ENCODE results near the gene FASTK. TPM values are rescaled to one million over a fixed set of nuclear protein-coding genes. Genes with fewer than 3 reads are reported as not detected.
A peak's percentile ranks its signal among the peaks of the same experiment; 100 is the strongest.

The FASTK gene
- polyA plus RNA-seq, 1 experiment, result 89.9 TPM

- H3K36me3 ChIP-seq (ENCODE audit: control insufficient read depth, insufficient read depth, low read length), result peaks cover 23% of the 10 kb centered on the region
- ChIA-PET CTCF (interaction anchor here (0.8 to 8.6 kb wide), 10 partner anchors 10 to 216 kb away, joined by 3 to 143 read pairs (median 6); partner anchors contain the start of genes ABCB8, AGAP3 and FASTK), POLR2A (no interaction called here)
- H3K27me3 ChIP-seq (ENCODE audit: control insufficient read depth, insufficient read depth, low read length), result no peaks in the 10 kb centered on the region
- DNase-seq (ENCODE audit: low read depth), result no peak
- H3K4me3 ChIP-seq (ENCODE audit: low read depth, low read length), result no peak overlapping the region
- TF ChIP-seq CTCF (IDR thresholded peaks at IDR 0.05; ENCODE audit: insufficient read depth, low read depth, low read length), result no peak
Measured at GRCh38 chr7:151114151-151115090, 33.8 kb upstream of the FASTK start.

GRCh38 chr7:151113344-151114150 lies 32.9 kb upstream of the FASTK start:
- no peak for TF ChIP-seq CTCF (IDR thresholded peaks at IDR 0.05; ENCODE audit: insufficient read depth, low read depth, low read length)
- Histone ChIP-seq H3K27me3 (ENCODE audit: control insufficient read depth, insufficient read depth, low read length) (no peaks in the 10 kb centered on the region), H3K4me3 (ENCODE audit: low read depth, low read length) (no peak overlapping the region), H3K36me3 (ENCODE audit: control insufficient read depth, insufficient read depth, low read length) (peaks cover 15% of the 10 kb centered on the region)
- POLR2A ChIA-PET, result no interaction called here
- CTCF ChIA-PET, result interaction anchor here (0.6 to 8.6 kb wide), 11 partner anchors 10 to 215 kb away, joined by 3 to 143 read pairs (median 4); partner anchors contain the start of genes ABCB8, AGAP3 and FASTK
- peak; percentile 59 for DNase-seq (ENCODE audit: low read depth)

GRCh38 chr7:151110941-151111645 lies 30.5 kb upstream of the FASTK start:
- no peak for DNase-seq (ENCODE audit: low read depth)
- H3K36me3 ChIP-seq (ENCODE audit: control insufficient read depth, insufficient read depth, low read length), result peaks cover 2% of the 10 kb centered on the region; the same call in 1 of the 2 replicates
- H3K4me3 ChIP-seq (ENCODE audit: low read depth, low read length), result no peak overlapping the region
- H3K27me3 ChIP-seq (ENCODE audit: control insufficient read depth, insufficient read depth, low read length), result no peaks in the 10 kb centered on the region
- POLR2A ChIA-PET, result no interaction called here
- TF ChIP-seq CTCF (IDR thresholded peaks at IDR 0.05; ENCODE audit: insufficient read depth, low read depth, low read length), result peak; percentile 91
- CTCF ChIA-PET, result interaction anchor here (0.6 to 8.6 kb wide), 26 partner anchors 9 to 323 kb away, joined by 3 to 143 read pairs (median 6); partner anchors contain the start of genes ABCB8, AGAP3, SLC4A2 and TMUB1

GRCh38 chr7:151110236-151110940 lies 29.8 kb upstream of the FASTK start:
- CTCF ChIA-PET, result interaction anchor here (0.6 to 8.6 kb wide), 26 partner anchors 10 to 323 kb away, joined by 3 to 143 read pairs (median 6); partner anchors contain the start of genes ABCB8, AGAP3, SLC4A2 and TMUB1
- POLR2A ChIA-PET, result interaction anchor here (0.7 kb wide), 1 partner anchor 82 kb away, joined by 3 read pairs; the partner anchor contains the start of gene ABCB8
- no peak overlapping the region for H3K4me3 ChIP-seq (ENCODE audit: low read depth, low read length)
- peaks cover 1% of the 10 kb centered on the region; the same call in 1 of the 2 replicates for H3K36me3 ChIP-seq (ENCODE audit: control insufficient read depth, insufficient read depth, low read length)
- H3K27me3 ChIP-seq (ENCODE audit: control insufficient read depth, insufficient read depth, low read length), result no peaks in the 10 kb centered on the region
- TF ChIP-seq CTCF (IDR thresholded peaks at IDR 0.05; ENCODE audit: insufficient read depth, low read depth, low read length), result no peak
- DNase-seq (ENCODE audit: low read depth), result no peak
